Caco-2 (cell line): Measurements from ENCODE around the gene GNA14. TPM values are rescaled to one million over a fixed set of nuclear protein-coding genes. Genes with fewer than 3 reads are reported as not detected.
A peak's percentile ranks its signal among the peaks of the same experiment; 100 is the strongest.

Experiments used
- BruUV-seq: library from RNA; stranded (reverse); fragments of 400-500 nt; replicated peaks from 2 replicates; lab custom pipeline; 2021; lab: Mats Ljungman, UMichigan
- CTCF ChIA-PET: fragments of 300-600 bp; sonication (Branson Sonifier 250); formaldehyde crosslinking; loops from one replicate; lab custom pipeline; 2022; ENCODE audit warnings: antibody characterized with exemption; lab: Charles Lee
- POLR2A ChIA-PET: fragments of 300-600 bp; sonication (Branson Sonifier 250); formaldehyde crosslinking; loops from one replicate; lab custom pipeline; 2022; ENCODE audit warnings: antibody characterized with exemption; lab: Charles Lee
- DNase-seq, 2 experiments: peaks; one replicate each; pipeline versions ENCODE4 v3.0.0 to v3.0.0-alpha.2; 2020 to 2022
- H3K27me3 ChIP-seq: replicated peaks from 2 replicates; pipeline ENCODE4 v1.6.0; 2011; ENCODE audit warnings: low read length; ENCODE audit not compliant: control insufficient read depth, insufficient read depth
- H3K36me3 ChIP-seq: 2 replicates; pipeline ENCODE4 v1.5.1; 2011; ENCODE audit warnings: low read length; ENCODE audit not compliant: control insufficient read depth, insufficient read depth
- H3K4me1 ChIP-seq: fragments of 250-450 bp; sonication (Bioruptor Pico); 2 replicates; pipeline ENCODE4 v1.5.1; 2020; ENCODE audit warnings: mild to moderate bottlenecking
- H3K4me3 ChIP-seq: 2 replicates; pipeline ENCODE4 v1.5.1; 2011; ENCODE audit warnings: low read depth, mild to moderate bottlenecking, control low read depth, low read length
- H3K9me3 ChIP-seq: fragments of 250-450 bp; sonication (Bioruptor Pico); 2 replicates; pipeline ENCODE4 v1.5.1; 2020; ENCODE audit warnings: mild to moderate bottlenecking, moderate library complexity
- H3K27ac Mint-ChIP-seq: one replicate; pipeline ENCODE4 v1.8.0; 2022; ENCODE audit warnings: mixed read lengths; ENCODE audit not compliant: unreplicated experiment
- H3K27me3 Mint-ChIP-seq: one replicate; pipeline ENCODE4 v1.8.0; 2022; ENCODE audit warnings: mixed read lengths; ENCODE audit not compliant: insufficient read depth, unreplicated experiment
- H3K36me3 Mint-ChIP-seq: one replicate; pipeline ENCODE4 v1.8.0; 2022; ENCODE audit warnings: mild to moderate bottlenecking, mixed read lengths; ENCODE audit not compliant: insufficient read depth, unreplicated experiment
- H3K4me1 Mint-ChIP-seq: one replicate; pipeline ENCODE4 v1.8.0; 2022; ENCODE audit warnings: low read depth, mixed read lengths; ENCODE audit not compliant: unreplicated experiment
- H3K4me3 Mint-ChIP-seq: one replicate; pipeline ENCODE4 v1.8.0; 2022; ENCODE audit warnings: mild to moderate bottlenecking, moderate library complexity, mixed read lengths; ENCODE audit not compliant: unreplicated experiment
- H3K9me3 Mint-ChIP-seq: one replicate; pipeline ENCODE4 v1.8.0; 2022; ENCODE audit warnings: mixed read lengths; ENCODE audit not compliant: unreplicated experiment
- CTCF ChIP-seq, 2 experiments: fragments of 200-600 bp in 1 of 2; IDR thresholded peaks; 1 replicate in 1 of 2; 2 replicates in 1 of 2; pipeline versions ENCODE4 v1.5.1 to v1.8.0; 2011 to 2022; ENCODE audit warnings: antibody characterized with exemption in 1 of 2, control low read depth in 1 of 2, inconsistent platforms in 1 of 2, low read depth in 1 of 2, low read length in 1 of 2, mild to moderate bottlenecking in 1 of 2, moderate library complexity in 1 of 2; ENCODE audit not compliant: insufficient read depth in 1 of 2, severe bottlenecking in 1 of 2, unreplicated experiment in 1 of 2
- intact Hi-C: fragments of 100-400 bp; cut with micrococcal nuclease; formaldehyde crosslinking; loops from one replicate; pipeline ENCODE4 v1.10.0; 2022; ENCODE audit not compliant: unreplicated experiment
- total RNA-seq: library from RNA; stranded (reverse); gene quantifications from 2 replicates; pipeline ENCODE4 v1.2.3, GENCODE V29; 2022

The GNA14 gene
- total RNA-seq, 1 experiment from 2014 or later: not detected

DNA sequence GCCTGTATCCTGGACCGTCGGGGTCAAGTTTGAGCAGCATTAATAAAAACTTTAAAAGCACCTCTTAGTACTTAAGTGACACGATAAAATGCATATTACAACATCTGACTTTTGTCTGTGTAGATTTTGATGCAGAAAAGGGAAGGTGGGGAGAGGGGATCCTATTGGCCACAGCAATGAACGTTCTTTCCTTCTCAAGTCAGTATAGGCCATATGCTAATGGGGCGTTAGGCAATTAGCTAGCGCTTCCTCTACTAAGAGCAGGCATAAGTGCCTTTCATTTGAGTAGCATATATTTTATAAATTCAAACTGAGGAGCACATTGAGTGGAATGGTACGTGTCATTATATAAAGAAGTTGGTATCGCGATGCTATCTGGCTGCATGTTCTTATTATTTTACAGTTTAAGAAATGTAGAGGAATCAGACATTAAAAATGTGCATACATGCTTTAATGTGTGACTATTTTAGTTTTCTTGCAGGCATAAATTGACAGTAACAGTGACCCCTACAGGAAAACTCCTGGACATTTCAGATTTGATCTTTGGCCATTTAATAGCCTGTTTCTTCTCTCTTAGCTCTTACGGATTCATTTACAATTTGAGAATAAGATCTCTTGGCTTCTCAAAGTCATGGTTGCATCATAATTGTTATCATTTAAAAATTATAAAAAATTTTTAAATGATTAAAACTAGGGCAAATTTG, 1.1 kb upstream of the GNA14 start:
- no peak overlapping the region for H3K27ac Mint-ChIP-seq
- ChIA-PET CTCF (no interaction called here), POLR2A (no interaction called here)
- H3K36me3 Mint-ChIP-seq: no peaks in the 10 kb centered on the region
- no peak for DNase-seq
- Histone ChIP-seq H3K4me3 (peak overlapping the region; percentile 19), H3K9me3 (no peaks in the 10 kb centered on the region), H3K36me3 (no peaks in the 10 kb centered on the region), H3K4me1 (no peaks in the 10 kb centered on the region), H3K27me3 (no peaks in the 10 kb centered on the region)
- H3K4me3 Mint-ChIP-seq: peak overlapping the region; percentile 43
- no TSS peak for BruUV-seq
- no peaks in the 10 kb centered on the region for H3K9me3 Mint-ChIP-seq
- TF ChIP-seq CTCF (IDR thresholded peaks at IDR 0.05; ENCODE audit: insufficient read depth in 1 of 2, low read depth in 1 of 2, low read length in 1 of 2, severe bottlenecking in 1 of 2, unreplicated experiment in 1 of 2): no peak
- H3K4me1 Mint-ChIP-seq: no peaks in the 10 kb centered on the region
- H3K27me3 Mint-ChIP-seq: no peaks in the 10 kb centered on the region
- intact Hi-C loops: loop anchor here (10.0 kb wide), 1 partner anchor 194 kb away; no protein-coding TSS in a partner anchor

DNA sequence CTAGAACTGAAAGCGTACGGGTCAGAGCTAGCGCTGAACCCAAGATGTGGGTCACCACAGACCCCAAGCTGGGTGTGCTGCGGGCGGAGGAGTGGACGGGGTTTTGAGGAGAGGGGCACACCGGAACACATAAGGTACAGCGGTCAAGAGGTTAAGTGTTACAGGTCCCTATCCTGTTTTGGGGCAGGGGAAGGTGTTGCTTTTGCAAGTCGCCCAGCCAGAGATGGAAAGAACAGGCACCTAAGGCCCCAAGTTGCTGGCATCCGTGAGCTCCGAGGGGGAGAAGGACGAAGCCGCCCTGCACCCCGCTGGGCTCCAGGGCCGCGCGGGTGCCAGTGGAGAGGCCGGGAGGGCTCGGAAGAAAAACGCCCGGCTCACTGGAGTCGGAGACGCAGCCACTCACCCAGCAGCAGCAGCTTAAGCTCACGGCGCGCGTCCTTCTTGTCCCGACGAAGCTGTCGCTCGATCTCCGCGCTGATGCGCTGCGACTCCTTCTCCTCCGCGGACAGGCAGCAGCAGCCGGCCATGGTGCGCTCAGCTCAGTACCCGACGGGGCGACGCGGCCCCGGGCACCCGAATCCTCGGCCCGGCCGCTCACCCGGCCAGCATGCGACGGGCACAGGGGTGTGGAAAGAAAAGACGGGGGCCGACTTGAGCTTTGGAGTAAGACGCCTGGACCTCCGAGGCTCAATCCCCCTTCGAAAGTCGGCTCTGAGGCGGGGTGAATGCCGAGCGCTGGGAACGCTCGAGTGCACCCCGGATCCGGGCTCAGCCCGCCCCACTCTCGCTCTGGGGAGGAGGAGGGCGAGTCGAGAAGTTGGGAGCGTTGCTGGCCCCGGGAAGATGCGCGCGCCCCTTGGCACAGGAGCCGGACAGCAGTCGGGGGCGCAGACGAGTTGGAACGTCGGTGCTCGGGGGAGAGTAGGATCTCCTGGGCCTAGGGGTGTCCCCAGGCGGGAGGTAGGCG, 572 bp downstream of the GNA14 start:
- Histone ChIP-seq H3K4me3 (no peak overlapping the region), H3K4me1 (no peaks in the 10 kb centered on the region), H3K9me3 (no peaks in the 10 kb centered on the region), H3K27me3 (no peaks in the 10 kb centered on the region), H3K36me3 (no peaks in the 10 kb centered on the region)
- ChIA-PET CTCF (no interaction called here), POLR2A (no interaction called here)
- intact Hi-C loops: loop anchor here (10.0 kb wide), 1 partner anchor 193 kb away; no protein-coding TSS in a partner anchor
- no peaks in the 10 kb centered on the region for H3K27me3 Mint-ChIP-seq
- no peaks in the 10 kb centered on the region for H3K4me1 Mint-ChIP-seq
- H3K36me3 Mint-ChIP-seq: no peaks in the 10 kb centered on the region
- no TSS peak for BruUV-seq
- peak overlapping the region; percentile 43 for H3K4me3 Mint-ChIP-seq
- TF ChIP-seq CTCF (IDR thresholded peaks at IDR 0.05; ENCODE audit: insufficient read depth in 1 of 2, low read depth in 1 of 2, low read length in 1 of 2, severe bottlenecking in 1 of 2, unreplicated experiment in 1 of 2): no peak
- H3K9me3 Mint-ChIP-seq: no peaks in the 10 kb centered on the region
- H3K27ac Mint-ChIP-seq: no peak overlapping the region
- no peak for DNase-seq

DNA sequence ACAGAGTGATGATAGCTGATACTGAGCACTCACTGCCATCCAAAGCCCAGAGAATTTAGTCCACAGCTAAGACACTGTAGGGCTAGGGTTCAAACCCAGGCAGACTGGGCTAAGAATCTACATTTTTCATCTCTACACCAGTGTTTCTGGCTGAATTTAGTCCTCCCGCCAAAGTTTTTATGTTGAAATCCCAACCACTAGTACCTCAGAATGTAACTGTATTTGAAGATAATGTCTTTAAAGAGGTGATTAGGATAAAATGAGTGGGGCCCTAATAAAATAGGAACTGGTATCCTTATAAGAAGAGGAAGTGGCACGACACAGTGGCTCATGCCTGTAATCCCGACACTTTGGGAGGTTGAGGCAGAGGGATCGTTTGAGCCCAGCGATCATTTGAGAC, 4.3 kb downstream of the GNA14 start:
- DNase-seq: no peak
- ChIA-PET POLR2A (no interaction called here), CTCF (no interaction called here)
- Mint-ChIP-seq H3K4me3 (no peak overlapping the region), H3K27ac (no peak overlapping the region), H3K36me3 (no peaks in the 10 kb centered on the region), H3K4me1 (no peaks in the 10 kb centered on the region), H3K9me3 (no peaks in the 10 kb centered on the region), H3K27me3 (no peaks in the 10 kb centered on the region)
- Histone ChIP-seq H3K27me3 (no peaks in the 10 kb centered on the region), H3K4me3 (no peak overlapping the region), H3K9me3 (no peaks in the 10 kb centered on the region), H3K4me1 (no peaks in the 10 kb centered on the region), H3K36me3 (no peaks in the 10 kb centered on the region)
- no TSS peak for BruUV-seq
- TF ChIP-seq CTCF (IDR thresholded peaks at IDR 0.05; ENCODE audit: insufficient read depth in 1 of 2, low read depth in 1 of 2, low read length in 1 of 2, severe bottlenecking in 1 of 2, unreplicated experiment in 1 of 2): no peak
- intact Hi-C loops: loop anchor here (10.0 kb wide), 1 partner anchor 189 kb away; no protein-coding TSS in a partner anchor
